Hematopoietic multipotent progenitor cell treated with erythropoietin and hydrocortisone succinate and interleukin-3 and kit ligand, for 4 days (in vitro differentiated cells): ENCODE measurements around the gene CPNE5.
"Not testable (repeated sequence)": the region's sequence is repeated elsewhere in the genome, so short reads cannot be mapped to it uniquely, and the experiment has no call there.

Experiments
- DNase-seq: peaks from one replicate; pipeline ENCODE4 v3.0.0-alpha.2; 2015

The CPNE5 gene

GRCh38 chr6:36720251-36721141 lies 118.7 kb downstream of the CPNE5 start:
- no peak for DNase-seq

- DNase-seq = no peak
These were observed 120.1 kb downstream of the CPNE5 start for GRCh38 chr6:36719126-36719525.

- DNase-seq = no peak
These were observed 120.7 kb downstream of the CPNE5 start for GRCh38 chr6:36718560-36718959.

GRCh38 chr6:36717871-36718540 lies 121.2 kb downstream of the CPNE5 start:
- no peak for DNase-seq

- no peak for DNase-seq
These were observed 121.9 kb downstream of the CPNE5 start for GRCh38 chr6:36717231-36717825.

GRCh38 chr6:36716476-36717093 lies 122.7 kb downstream of the CPNE5 start:
- DNase-seq = no peak

GRCh38 chr6:36715469-36715868 lies 123.8 kb downstream of the CPNE5 start:
- no peak for DNase-seq

- no peak for DNase-seq
These were observed 124.7 kb downstream of the CPNE5 start for GRCh38 chr6:36714511-36714910.

- no peak for DNase-seq
These were observed 125.4 kb downstream of the CPNE5 start for GRCh38 chr6:36713846-36714245.

- no peak for DNase-seq
These were observed 126.4 kb downstream of the CPNE5 start for GRCh38 chr6:36712816-36713215.

- no peak for DNase-seq
These were observed 132.9 kb downstream of the CPNE5 start for GRCh38 chr6:36706339-36706738.

- not testable (repeated sequence) for DNase-seq
These were observed 134.2 kb downstream of the CPNE5 start for GRCh38 chr6:36704961-36705577.

GRCh38 chr6:36703982-36704381 lies 135.3 kb downstream of the CPNE5 start:
- DNase-seq = no peak

GRCh38 chr6:36703081-36703606 lies 136.1 kb downstream of the CPNE5 start:
- DNase-seq = no peak

- no peak for DNase-seq
These were observed 136.6 kb downstream of the CPNE5 start for GRCh38 chr6:36702656-36703055.

- peak; percentile 67 for DNase-seq
These were observed 137.7 kb downstream of the CPNE5 start for GRCh38 chr6:36701401-36701991.

- DNase-seq = peak; percentile 41
These were observed 138.4 kb downstream of the CPNE5 start for GRCh38 chr6:36700831-36701230.

- no peak for DNase-seq
These were observed 139.0 kb downstream of the CPNE5 start for GRCh38 chr6:36700071-36700812.

- no peak for DNase-seq
These were observed 139.9 kb downstream of the CPNE5 start for GRCh38 chr6:36699348-36699747.

GRCh38 chr6:36698871-36699271 lies 140.4 kb downstream of the CPNE5 start:
- DNase-seq = no peak

GRCh38 chr6:36698196-36698595 lies 141.0 kb downstream of the CPNE5 start:
- DNase-seq = peak; percentile 54
